ENCODE measurements around the gene ZCCHC2. TPM values are rescaled to one million over a fixed set of nuclear protein-coding genes. Genes with fewer than 3 reads are reported as not detected.
A peak's percentile ranks its signal among the peaks of the same experiment; 100 is the strongest.

ZCCHC2 gene
- total RNA-seq, 3 donors from 2014 or later (not counting 1 experiment from before 2014, with no cell fraction given) = 50.4 to 81.2 (median 59.6) TPM

DNA sequence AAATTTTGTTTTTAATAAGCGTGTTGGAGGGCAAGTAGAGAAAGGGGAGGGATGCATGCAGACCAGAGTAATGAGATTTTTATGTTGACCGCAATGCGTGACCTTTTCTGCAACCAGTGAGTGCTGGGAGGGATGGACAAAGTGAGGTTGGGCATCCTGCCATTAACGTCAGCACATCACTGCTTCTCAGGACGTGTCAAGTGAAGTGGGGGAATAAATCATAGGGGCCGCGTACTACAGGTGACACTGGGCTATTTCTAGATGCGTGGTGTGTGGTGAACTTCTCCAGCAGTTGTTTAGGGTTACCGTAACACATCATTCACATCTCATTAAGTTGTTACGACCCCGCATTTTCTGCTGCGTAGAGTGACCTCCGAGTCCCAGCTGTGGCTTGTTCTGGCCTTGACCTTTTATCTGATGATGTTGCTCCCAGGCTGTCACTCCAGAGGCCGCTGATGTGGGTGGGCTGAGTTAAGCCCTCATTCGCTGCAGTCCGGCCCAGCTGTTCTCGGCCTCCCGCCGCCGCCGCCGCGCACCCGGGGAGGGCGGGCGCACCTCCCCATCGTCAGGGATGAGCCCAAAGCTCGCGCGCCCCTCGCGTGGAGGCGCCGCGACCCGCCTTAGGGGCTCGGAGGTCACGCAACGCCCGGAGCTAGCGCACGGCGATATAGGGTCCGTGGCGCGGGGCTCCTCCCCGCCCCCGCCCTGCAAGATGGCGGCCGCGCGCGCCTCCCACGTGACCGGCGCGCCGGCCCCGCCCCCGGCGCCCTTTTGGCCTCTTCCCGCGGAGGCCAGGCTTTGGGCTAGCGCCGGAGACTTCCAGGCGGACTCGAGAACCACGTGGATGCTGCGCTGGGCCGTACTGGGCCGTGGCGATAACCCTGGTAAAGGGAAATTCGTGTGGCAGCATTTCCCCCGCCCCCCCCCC lies 3.5 kb downstream of the ZCCHC2 start:
- DNase-seq (peak; percentile 74 to 88), ATAC-seq (peak; percentile 18 to 35 (median 23))
- no peaks in the 10 kb centered on the region for H3K9me3 Mint-ChIP-seq
- intact Hi-C loops (cut with micrococcal nuclease) = loop anchor here (2.0 to 10.0 kb wide), 3 partner anchors 20 to 340 kb away; partner anchors contain the start of genes PHLPP1, PIGN and RELCH
- H3K36me3 ChIP-seq (ENCODE audit: control insufficient read depth, insufficient read depth, low read length) = no peaks in the 10 kb centered on the region
- no peaks in the 10 kb centered on the region for H3K36me3 Mint-ChIP-seq
- no peaks in the 10 kb centered on the region for H3K27me3 ChIP-seq (ENCODE audit: control insufficient read depth, insufficient read depth, low read length)
- peaks cover 16% of the 10 kb centered on the region for H3K4me1 ChIP-seq (ENCODE audit: control insufficient read depth, insufficient read depth, low read length)
- no peaks in the 10 kb centered on the region for H3K9me3 ChIP-seq (ENCODE audit: control insufficient read depth, insufficient read depth, low read length)
- H3K4me3 Mint-ChIP-seq = peak overlapping the region; percentile 91
- WGBS (ENCODE audit: insufficient coverage) = 1% methylated on average over 69 of the region's 74 CpGs
- TF ChIP-seq, protein P1, sequence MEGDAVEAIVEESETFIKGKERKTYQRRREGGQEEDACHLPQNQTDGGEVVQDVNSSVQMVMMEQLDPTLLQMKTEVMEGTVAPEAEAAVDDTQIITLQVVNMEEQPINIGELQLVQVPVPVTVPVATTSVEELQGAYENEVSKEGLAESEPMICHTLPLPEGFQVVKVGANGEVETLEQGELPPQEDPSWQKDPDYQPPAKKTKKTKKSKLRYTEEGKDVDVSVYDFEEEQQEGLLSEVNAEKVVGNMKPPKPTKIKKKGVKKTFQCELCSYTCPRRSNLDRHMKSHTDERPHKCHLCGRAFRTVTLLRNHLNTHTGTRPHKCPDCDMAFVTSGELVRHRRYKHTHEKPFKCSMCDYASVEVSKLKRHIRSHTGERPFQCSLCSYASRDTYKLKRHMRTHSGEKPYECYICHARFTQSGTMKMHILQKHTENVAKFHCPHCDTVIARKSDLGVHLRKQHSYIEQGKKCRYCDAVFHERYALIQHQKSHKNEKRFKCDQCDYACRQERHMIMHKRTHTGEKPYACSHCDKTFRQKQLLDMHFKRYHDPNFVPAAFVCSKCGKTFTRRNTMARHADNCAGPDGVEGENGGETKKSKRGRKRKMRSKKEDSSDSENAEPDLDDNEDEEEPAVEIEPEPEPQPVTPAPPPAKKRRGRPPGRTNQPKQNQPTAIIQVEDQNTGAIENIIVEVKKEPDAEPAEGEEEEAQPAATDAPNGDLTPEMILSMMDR (IDR thresholded peaks at IDR 0.05) = no peak
- peak overlapping the region; percentile 82 for H3K4me3 ChIP-seq (ENCODE audit: low read length)
- H3K27me3 Mint-ChIP-seq (ENCODE audit: low read depth in 2 of 2) = no peaks in the 10 kb centered on the region
- peaks cover 32 to 39% of the 10 kb centered on the region in 2 donors for H3K4me1 Mint-ChIP-seq
- peak overlapping the region; percentile 89 to 93 for H3K27ac Mint-ChIP-seq
- peak overlapping the region; percentile 91 for H3K27ac ChIP-seq (ENCODE audit: low read length)

DNA sequence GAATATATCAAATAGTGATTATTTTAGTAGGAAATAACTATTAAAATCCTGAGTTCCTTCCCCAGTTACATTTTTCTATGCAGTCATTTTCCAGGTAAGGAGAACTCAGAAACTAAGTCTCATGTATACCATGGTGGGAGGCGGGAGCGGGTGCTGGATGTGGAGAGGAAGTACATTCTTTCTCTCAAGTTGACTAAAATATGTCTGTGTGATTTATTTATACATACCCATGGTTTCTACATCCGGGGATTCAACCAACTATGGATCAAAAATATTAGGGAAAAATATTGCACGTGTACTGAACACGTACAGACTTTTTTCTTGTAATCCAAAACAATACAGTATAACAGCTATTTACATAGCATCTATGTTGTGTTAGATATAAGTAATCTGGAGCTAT lies 6.8 kb downstream of the ZCCHC2 start:
- Mint-ChIP-seq H3K4me1 (peaks cover 37 to 38% of the 10 kb centered on the region in 2 donors), H3K27ac (no peak overlapping the region), H3K27me3 (ENCODE audit: low read depth in 2 of 2) (no peaks in the 10 kb centered on the region), H3K36me3 (no peaks in the 10 kb centered on the region), H3K9me3 (no peaks in the 10 kb centered on the region), H3K4me3 (no peak overlapping the region)
- intact Hi-C loops (cut with micrococcal nuclease) = loop anchor here (10.0 kb wide), 1 partner anchor 185 kb away; the partner anchor contains the start of gene PHLPP1
- no CpG with 5 or more reads among the region's 5 CpGs for WGBS (ENCODE audit: insufficient coverage)
- Histone ChIP-seq H3K4me3 (ENCODE audit: low read length) (no peak overlapping the region), H3K9me3 (ENCODE audit: control insufficient read depth, insufficient read depth, low read length) (no peaks in the 10 kb centered on the region), H3K27ac (ENCODE audit: low read length) (no peak overlapping the region), H3K4me1 (ENCODE audit: control insufficient read depth, insufficient read depth, low read length) (peaks cover 16% of the 10 kb centered on the region), H3K36me3 (ENCODE audit: control insufficient read depth, insufficient read depth, low read length) (no peaks in the 10 kb centered on the region), H3K27me3 (ENCODE audit: control insufficient read depth, insufficient read depth, low read length) (no peaks in the 10 kb centered on the region)
- ATAC-seq (no peak), DNase-seq (no peak)
- TF ChIP-seq, protein P1 (IDR thresholded peaks at IDR 0.05) = no peak

DNA sequence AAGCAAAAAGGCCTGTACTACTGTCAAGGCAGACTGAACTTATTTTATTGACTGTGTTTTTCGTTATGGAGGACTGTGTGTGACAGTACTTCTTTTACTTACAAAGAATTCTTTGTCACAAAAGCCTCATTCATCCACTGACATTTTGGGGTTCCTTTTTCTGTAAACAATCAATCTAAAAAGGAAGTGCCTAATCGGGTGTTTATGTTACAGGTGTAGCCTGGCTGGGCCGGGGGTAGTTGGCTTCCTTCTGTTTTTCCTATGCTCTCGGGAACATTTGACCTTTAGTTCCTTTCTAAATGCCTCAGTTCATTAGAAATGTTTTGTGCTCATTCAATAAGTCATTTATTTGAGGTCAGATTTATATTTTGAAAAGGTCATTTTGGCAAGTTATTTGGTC lies 8.3 kb downstream of the ZCCHC2 start:
- no peaks in the 10 kb centered on the region for H3K9me3 ChIP-seq (ENCODE audit: control insufficient read depth, insufficient read depth, low read length)
- no peak overlapping the region for H3K4me3 ChIP-seq (ENCODE audit: low read length)
- H3K9me3 Mint-ChIP-seq = no peaks in the 10 kb centered on the region
- no peak for DNase-seq
- no peak overlapping the region for H3K4me3 Mint-ChIP-seq
- H3K27me3 ChIP-seq (ENCODE audit: control insufficient read depth, insufficient read depth, low read length) = no peaks in the 10 kb centered on the region
- no peak overlapping the region for H3K27ac Mint-ChIP-seq
- TF ChIP-seq, protein P1 (IDR thresholded peaks at IDR 0.05) = no peak
- intact Hi-C loops (cut with micrococcal nuclease) = no loop called here
- no peak overlapping the region for H3K27ac ChIP-seq (ENCODE audit: low read length)
- H3K27me3 Mint-ChIP-seq (ENCODE audit: low read depth in 2 of 2) = no peaks in the 10 kb centered on the region
- WGBS (ENCODE audit: insufficient coverage) = 42% methylated on average over 2 of the region's 4 CpGs
- no peak for ATAC-seq
- peaks cover 37 to 38% of the 10 kb centered on the region in 2 donors for H3K4me1 Mint-ChIP-seq
- no peaks in the 10 kb centered on the region for H3K36me3 Mint-ChIP-seq
- H3K36me3 ChIP-seq (ENCODE audit: control insufficient read depth, insufficient read depth, low read length) = no peaks in the 10 kb centered on the region
- H3K4me1 ChIP-seq (ENCODE audit: control insufficient read depth, insufficient read depth, low read length) = peaks cover 7% of the 10 kb centered on the region
